ENCODE measurements around the gene FMNL1.

DNA sequence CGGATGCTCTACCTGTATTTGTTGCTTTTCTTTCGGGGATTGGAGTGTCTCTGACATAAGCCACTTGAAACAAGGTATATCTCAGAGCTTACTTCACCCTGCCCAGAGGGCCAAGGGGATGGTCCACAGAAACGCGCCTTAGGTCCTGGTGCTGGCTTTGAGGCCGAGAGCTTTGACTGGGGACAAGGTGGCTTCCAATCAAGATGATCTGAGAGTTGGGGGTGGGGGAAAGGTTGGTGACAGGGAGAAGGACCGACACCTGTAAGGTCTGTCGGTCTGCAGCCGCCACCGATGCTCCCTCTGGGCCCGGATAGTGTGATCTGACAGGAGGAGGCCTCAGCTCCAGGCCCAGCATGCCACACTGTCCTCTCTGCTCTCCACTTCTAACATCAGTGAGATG, 62.0 kb downstream of the FMNL1 start:
- TF ChIP-seq, protein P1, sequence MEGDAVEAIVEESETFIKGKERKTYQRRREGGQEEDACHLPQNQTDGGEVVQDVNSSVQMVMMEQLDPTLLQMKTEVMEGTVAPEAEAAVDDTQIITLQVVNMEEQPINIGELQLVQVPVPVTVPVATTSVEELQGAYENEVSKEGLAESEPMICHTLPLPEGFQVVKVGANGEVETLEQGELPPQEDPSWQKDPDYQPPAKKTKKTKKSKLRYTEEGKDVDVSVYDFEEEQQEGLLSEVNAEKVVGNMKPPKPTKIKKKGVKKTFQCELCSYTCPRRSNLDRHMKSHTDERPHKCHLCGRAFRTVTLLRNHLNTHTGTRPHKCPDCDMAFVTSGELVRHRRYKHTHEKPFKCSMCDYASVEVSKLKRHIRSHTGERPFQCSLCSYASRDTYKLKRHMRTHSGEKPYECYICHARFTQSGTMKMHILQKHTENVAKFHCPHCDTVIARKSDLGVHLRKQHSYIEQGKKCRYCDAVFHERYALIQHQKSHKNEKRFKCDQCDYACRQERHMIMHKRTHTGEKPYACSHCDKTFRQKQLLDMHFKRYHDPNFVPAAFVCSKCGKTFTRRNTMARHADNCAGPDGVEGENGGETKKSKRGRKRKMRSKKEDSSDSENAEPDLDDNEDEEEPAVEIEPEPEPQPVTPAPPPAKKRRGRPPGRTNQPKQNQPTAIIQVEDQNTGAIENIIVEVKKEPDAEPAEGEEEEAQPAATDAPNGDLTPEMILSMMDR (IDR thresholded peaks at IDR 0.05), result no peak
- no peak for TF ChIP-seq POLR2A (IDR thresholded peaks at IDR 0.05)
